ENCODE data around the gene ZFYVE19.
A peak's percentile ranks its signal among the peaks of the same experiment; 100 is the strongest.

The ZFYVE19 gene

GRCh38 chr15:40807028-40807887 lies at the start of gene ZFYVE19, which contains the start of gene DNAJC17:
Gene ZFYVE19 (plus strand): TSS chr15:40807089. CDS start chr15:40807590, 501 bp downstream.
Gene DNAJC17 (minus strand): TSS chr15:40807473. CDS start chr15:40807446, 27 bp downstream.
- peak; percentile 81 for DNase-seq

- no peak for DNase-seq
Observed at GRCh38 chr15:40759961-40760360, 46.9 kb upstream of the ZFYVE19 start.

- DNase-seq = peak; percentile 63
Observed at GRCh38 chr15:40762919-40763800, 43.7 kb upstream of the ZFYVE19 start.

- DNase-seq = peak; percentile 28
Observed at GRCh38 chr15:40763801-40764628, 42.9 kb upstream of the ZFYVE19 start, which contains the start of gene GCHFR. Gene GCHFR (plus strand): TSS chr15:40764068. CDS start chr15:40764181, 113 bp downstream.

- no peak for DNase-seq
Observed at GRCh38 chr15:40764629-40765103, 42.2 kb upstream of the ZFYVE19 start.

- DNase-seq = no peak
Observed at GRCh38 chr15:40766194-40766815, 40.6 kb upstream of the ZFYVE19 start.

- no peak for DNase-seq
Observed at GRCh38 chr15:40766906-40767837, 39.7 kb upstream of the ZFYVE19 start.

- DNase-seq = no peak
Observed at GRCh38 chr15:40767838-40768500, 38.9 kb upstream of the ZFYVE19 start.

- no peak for DNase-seq
Observed at GRCh38 chr15:40768521-40769273, 38.2 kb upstream of the ZFYVE19 start.

- DNase-seq = peak; percentile 9
Observed at GRCh38 chr15:40769274-40770146, 37.4 kb upstream of the ZFYVE19 start, which contains the start of gene C15orf62. Gene C15orf62 (plus strand): TSS chr15:40769980. CDS start chr15:40770496, 516 bp downstream.

- DNase-seq = no peak
Observed at GRCh38 chr15:40770147-40770721, 36.7 kb upstream of the ZFYVE19 start.

GRCh38 chr15:40771242-40771641 lies 35.6 kb upstream of the ZFYVE19 start:
- no peak for DNase-seq

GRCh38 chr15:40772014-40772413 lies 34.9 kb upstream of the ZFYVE19 start:
- DNase-seq = no peak

- DNase-seq = no peak
Observed at GRCh38 chr15:40773496-40773895, 33.4 kb upstream of the ZFYVE19 start.

GRCh38 chr15:40773902-40774301 lies 33.0 kb upstream of the ZFYVE19 start:
- DNase-seq = no peak

GRCh38 chr15:40775007-40775406 lies 31.9 kb upstream of the ZFYVE19 start:
- DNase-seq = no peak

GRCh38 chr15:40775740-40776536 lies 31.0 kb upstream of the ZFYVE19 start:
- DNase-seq = no peak

Measured in NCI-H748 treated with DMSO at 0.1 percent for 48 hours (cell line).